Stimulated activated CD8-positive, alpha-beta memory T cell treated with anti-CD3 and anti-CD28 coated beads, Interleukin-7, amount 100 ng/mL, for 4 hours (primary cell): ENCODE data around the gene NRXN3.

Experiments used
- DNase-seq, 2 donors: peaks; one replicate each; pipeline ENCODE4 v3.0.0-alpha.2; 2020; ENCODE audit warnings: low read depth in 2 of 2

NRXN3 gene

GRCh38 chr14:79576424-79576823, 1406.3 kb downstream of the NRXN3 start:
- DNase-seq = no peak

GRCh38 chr14:79578470-79578869, 1408.3 kb downstream of the NRXN3 start:
- no peak for DNase-seq

GRCh38 chr14:79580414-79580813, 1410.2 kb downstream of the NRXN3 start:
- DNase-seq = no peak

GRCh38 chr14:79580906-79581305, 1410.7 kb downstream of the NRXN3 start:
- no peak for DNase-seq

GRCh38 chr14:79581912-79582576, 1411.9 kb downstream of the NRXN3 start:
- DNase-seq = no peak

- DNase-seq = no peak
Measured at GRCh38 chr14:79583738-79584408, 1413.7 kb downstream of the NRXN3 start.

GRCh38 chr14:79584679-79585078, 1414.5 kb downstream of the NRXN3 start:
- no peak for DNase-seq

- no peak for DNase-seq
Measured at GRCh38 chr14:79585845-79586244, 1415.7 kb downstream of the NRXN3 start.

GRCh38 chr14:79586416-79586815, 1416.2 kb downstream of the NRXN3 start:
- no peak for DNase-seq

- DNase-seq = no peak
Measured at GRCh38 chr14:79586989-79587598, 1416.9 kb downstream of the NRXN3 start.

GRCh38 chr14:79587875-79588274, 1417.7 kb downstream of the NRXN3 start:
- no peak for DNase-seq

GRCh38 chr14:79588398-79588797, 1418.2 kb downstream of the NRXN3 start:
- no peak for DNase-seq

GRCh38 chr14:79596551-79596950, 1426.4 kb downstream of the NRXN3 start:
- no peak for DNase-seq

GRCh38 chr14:79597566-79597965, 1427.4 kb downstream of the NRXN3 start:
- DNase-seq = no peak

GRCh38 chr14:79598339-79598738, 1428.2 kb downstream of the NRXN3 start:
- DNase-seq = no peak

GRCh38 chr14:79599239-79599638, 1429.1 kb downstream of the NRXN3 start:
- no peak for DNase-seq

GRCh38 chr14:79600406-79600805, 1430.2 kb downstream of the NRXN3 start:
- DNase-seq = no peak

- no peak for DNase-seq
Measured at GRCh38 chr14:79601579-79601978, 1431.4 kb downstream of the NRXN3 start.

GRCh38 chr14:79602045-79602444, 1431.9 kb downstream of the NRXN3 start:
- DNase-seq = no peak

GRCh38 chr14:79602742-79603141, 1432.6 kb downstream of the NRXN3 start:
- no peak for DNase-seq

- DNase-seq = no peak
Measured at GRCh38 chr14:79605849-79606248, 1435.7 kb downstream of the NRXN3 start.

GRCh38 chr14:79608446-79608845, 1438.3 kb downstream of the NRXN3 start:
- no peak for DNase-seq

GRCh38 chr14:79613625-79614024, 1443.5 kb downstream of the NRXN3 start:
- no peak for DNase-seq
